H1 (cell line): ENCODE data around the gene ITGB4. TPM values are rescaled to one million over a fixed set of nuclear protein-coding genes. Genes with fewer than 3 reads are reported as not detected.

Experiments
- CTCF ChIA-PET: fragments of 300-600 bp; sonication (Branson Sonifier 250); formaldehyde crosslinking; loops from one replicate; lab custom pipeline; 2021; ENCODE audit not compliant: partially characterized antibody; lab: Charles Lee
- POLR2A ChIA-PET: fragments of 300-600 bp; sonication (Branson Sonifier 250); formaldehyde crosslinking; loops from one replicate; lab custom pipeline; 2021; ENCODE audit warnings: inconsistent platforms; ENCODE audit not compliant: partially characterized antibody; lab: Charles Lee
- DNase-seq, 2 experiments: peaks; one replicate each; pipeline versions ENCODE4 v3.0.0 to v3.0.0-alpha.2; 2010 to 2022; ENCODE audit warnings: low spot score in 2 of 2, low read depth in 1 of 2, mixed read lengths in 1 of 2
- FAIRE-seq: peaks from 2 replicates; lab custom pipeline; 2011; peaks lifted over from hg19 to GRCh38; lab: Jason Lieb, UNC
- H2AFZ ChIP-seq: 2 replicates; pipeline ENCODE4 v1.8.1; 2012; ENCODE audit warnings: low read length, inconsistent platforms
- H2AK5ac ChIP-seq: 2 replicates; pipeline ENCODE4 v1.6.1; 2013; ENCODE audit warnings: low read depth, low read length
- H2BK120ac ChIP-seq: replicated peaks from 2 replicates; pipeline ENCODE3; 2013; ENCODE audit warnings: low read depth, low read length, inconsistent platforms
- H2BK12ac ChIP-seq: 2 replicates; pipeline ENCODE4 v1.6.1; 2013; ENCODE audit warnings: low read depth, low read length
- H2BK15ac ChIP-seq: 2 replicates; pipeline ENCODE4 v1.6.1; 2013; ENCODE audit warnings: low read length
- H2BK20ac ChIP-seq: 2 replicates; pipeline ENCODE4 v1.6.1; 2013; ENCODE audit warnings: low read length
- H2BK5ac ChIP-seq: 2 replicates; pipeline ENCODE4 v1.6.1; 2013; ENCODE audit warnings: low read depth, low read length
- H3K14ac ChIP-seq: 2 replicates; pipeline ENCODE4 v1.6.1; 2013; ENCODE audit warnings: inconsistent platforms; ENCODE audit not compliant: insufficient read length
- H3K18ac ChIP-seq: 2 replicates; pipeline ENCODE4 v1.6.1; 2013; ENCODE audit warnings: low read length; ENCODE audit errors: extremely low read depth
- H3K23ac ChIP-seq: 2 replicates; pipeline ENCODE4 v1.6.1; 2013; ENCODE audit warnings: inconsistent platforms; ENCODE audit not compliant: insufficient read length
- H3K23me2 ChIP-seq: 2 replicates; pipeline ENCODE4 v1.6.1; 2013; ENCODE audit warnings: low read depth, low read length
- H3K27ac ChIP-seq: 2 replicates; pipeline ENCODE4 v1.6.1; 2011; ENCODE audit warnings: low read depth, low read length, inconsistent platforms
- H3K27me3 ChIP-seq, 4 experiments: replicated peaks in 1 of 4; 1 replicate in 1 of 4; 2 replicates in 3 of 4; pipeline versions ENCODE4 v1.6.1 to v1.8.1; 2011 to 2013; ENCODE audit warnings: low read length in 3 of 4, mild to moderate bottlenecking in 3 of 4, inconsistent platforms in 2 of 4, mixed read lengths in 2 of 4, moderate library complexity in 1 of 4; ENCODE audit not compliant: control insufficient read depth in 3 of 4, insufficient read depth in 3 of 4; ENCODE audit errors: extremely low read depth in 1 of 4
- H3K36me3 ChIP-seq, 4 experiments: 2 replicates each; pipeline versions ENCODE4 v1.6.1 to v1.8.1; 2011 to 2013; ENCODE audit warnings: mild to moderate bottlenecking in 4 of 4, low read length in 3 of 4, moderate library complexity in 2 of 4, control low read depth in 1 of 4, inconsistent platforms in 1 of 4; ENCODE audit not compliant: insufficient read depth in 4 of 4, control insufficient read depth in 2 of 4
- H3K4ac ChIP-seq: replicated peaks from 2 replicates; pipeline ENCODE3; 2013; ENCODE audit warnings: low read length, low read depth, mixed read lengths, inconsistent platforms; ENCODE audit not compliant: insufficient read length
- H3K4me1 ChIP-seq, 4 experiments: replicated peaks in 1 of 4; 1 replicate in 1 of 4; 2 replicates in 3 of 4; pipeline versions ENCODE4 v1.6.1 to v1.8.1; 2011 to 2013; ENCODE audit warnings: low read length in 3 of 4, inconsistent platforms in 2 of 4, mixed read lengths in 1 of 4; ENCODE audit not compliant: insufficient read depth in 4 of 4, control insufficient read depth in 3 of 4
- H3K4me2 ChIP-seq, 2 experiments: 2 replicates each; pipeline versions ENCODE4 v1.6.1 to v1.8.1; 2011 to 2013; ENCODE audit warnings: low read depth in 2 of 2, low read length in 2 of 2, control low read depth in 1 of 2, inconsistent platforms in 1 of 2, mild to moderate bottlenecking in 1 of 2; ENCODE audit not compliant: insufficient read depth in 1 of 2
- H3K4me3 ChIP-seq, 4 experiments: fragments of 200-600, 300-600 bp in 1 of 4; sonication (generic), shearing (Covaris generic), sonication (Bioruptor Twin) in 1 of 4; 2 replicates each; pipeline versions ENCODE4 v1.5.1 to v1.8.1; 2011 to 2016; ENCODE audit warnings: low read length in 4 of 4, low read depth in 3 of 4, control low read depth in 2 of 4, inconsistent platforms in 2 of 4, mild to moderate bottlenecking in 2 of 4, mixed read lengths in 1 of 4, moderate library complexity in 1 of 4; ENCODE audit not compliant: insufficient read depth in 2 of 4; ENCODE audit errors: extremely low read depth in 1 of 4
- H3K56ac ChIP-seq: replicated peaks from 2 replicates; pipeline ENCODE3; 2013; ENCODE audit warnings: low read depth, mild to moderate bottlenecking, mixed read lengths, low read length, inconsistent platforms; ENCODE audit not compliant: insufficient read length
- H3K79me1 ChIP-seq: 2 replicates; pipeline ENCODE4 v1.6.1; 2013; ENCODE audit warnings: low read depth, low read length, control low read depth
- H3K79me2 ChIP-seq, 2 experiments: 2 replicates each; pipeline versions ENCODE4 v1.6.1 to v1.8.1; 2012 to 2013; ENCODE audit warnings: low read length in 2 of 2, mild to moderate bottlenecking in 2 of 2, inconsistent platforms in 1 of 2; ENCODE audit not compliant: insufficient read depth in 2 of 2, control insufficient read depth in 1 of 2
- H3K9ac ChIP-seq, 4 experiments: replicated peaks in 1 of 4; 1 replicate in 1 of 4; 2 replicates in 3 of 4; pipeline versions ENCODE4 v1.6.1 to v1.8.1; 2011 to 2013; ENCODE audit warnings: low read depth in 3 of 4, low read length in 3 of 4, control low read depth in 2 of 4, mild to moderate bottlenecking in 2 of 4, moderate library complexity in 2 of 4, inconsistent platforms in 1 of 4; ENCODE audit errors: extremely low read depth in 1 of 4
- H3K9me3 ChIP-seq, 2 experiments: 2 replicates each; pipeline versions ENCODE4 v1.6.1 to v1.8.1; 2012 to 2013; ENCODE audit warnings: mild to moderate bottlenecking in 2 of 2, moderate library complexity in 2 of 2, control low read depth in 1 of 2, inconsistent platforms in 1 of 2, low read depth in 1 of 2, low read length in 1 of 2, mixed read lengths in 1 of 2; ENCODE audit not compliant: insufficient read depth in 2 of 2
- H4K20me1 ChIP-seq, 2 experiments: replicated peaks in 1 of 2; 2 replicates each; pipeline versions ENCODE3 to v1.8.1; 2011 to 2013; ENCODE audit warnings: inconsistent platforms in 2 of 2, low read length in 2 of 2, mild to moderate bottlenecking in 1 of 2; ENCODE audit not compliant: insufficient read depth in 2 of 2, control insufficient read depth in 1 of 2
- H4K5ac ChIP-seq: 2 replicates; pipeline ENCODE4 v1.6.1; 2013; ENCODE audit warnings: low read length, low read depth, mixed read lengths, inconsistent platforms; ENCODE audit not compliant: insufficient read length
- H4K8ac ChIP-seq: 2 replicates; pipeline ENCODE4 v1.8.0; 2013; ENCODE audit warnings: mild to moderate bottlenecking, moderate library complexity, low read length, inconsistent platforms; ENCODE audit not compliant: insufficient read depth; ENCODE audit errors: extremely low read depth
- H4K91ac ChIP-seq: replicated peaks from 2 replicates; pipeline ENCODE3; 2013; ENCODE audit warnings: low read length, mixed read lengths, inconsistent platforms; ENCODE audit not compliant: insufficient read length
- KDM1A ChIP-seq: fragments of 200-600, 300-600 bp; sonication (generic); IDR thresholded peaks from 2 replicates; pipeline ENCODE4 v1.7.1; 2016; ENCODE audit warnings: mild to moderate bottlenecking, low read length, borderline replicate concordance
- MAFK ChIP-seq: IDR thresholded peaks from 2 replicates; pipeline ENCODE4 v1.6.1; 2012; ENCODE audit warnings: low read depth, mild to moderate bottlenecking, improper control_type of control experiment, low read length
- RBBP5 ChIP-seq: IDR thresholded peaks from 2 replicates; pipeline ENCODE4 v1.7.1; 2012; ENCODE audit warnings: low read depth, mild to moderate bottlenecking, inconsistent platforms, low read length, moderate library complexity, borderline replicate concordance
- SP1 ChIP-seq: IDR thresholded peaks from 2 replicates; pipeline ENCODE4 v1.6.1; 2011; ENCODE audit warnings: low read depth, low read length
- ZNF274 ChIP-seq: IDR thresholded peaks from 2 replicates; pipeline ENCODE4 v1.7.0; 2012; ENCODE audit warnings: low read length, borderline replicate concordance; ENCODE audit errors: extremely low read depth
- WGBS, 2 experiments: shearing (Covaris generic) in 1 of 2; methylation state at CpG; one replicate each; pipeline versions ENCODE4 v1.1.6 to v1.1.7; 2013 to 2015; ENCODE audit warnings: low lambda C conversion rate in 2 of 2, mixed read lengths in 2 of 2, inconsistent platforms in 1 of 2, low coverage in 1 of 2, missing lambda C conversion rate in 1 of 2; ENCODE audit not compliant: insufficient replicate concordance in 2 of 2, insufficient coverage in 1 of 2, insufficient read length in 1 of 2; ENCODE audit errors: extremely low coverage in 1 of 2, missing lambda C conversion rate in 1 of 2; 5-methylcytosine and 5-hydroxymethylcytosine counted together
- polyA plus RNA-seq, 7 experiments: library from polyadenylated mRNA; depleted of rRNA in 3 of 7; stranded (reverse) in 5 of 7; unstranded in 2 of 7; fragments of >200 nt in 5 of 7; fragments of 200-250 nt in 2 of 7; gene quantifications; 1 replicate in 5 of 7; 2 replicates in 1 of 7; 4 replicates in 1 of 7; pipeline versions ENCODE4 v1.2.1 to v1.2.3, GENCODE V29; 2011 to 2013; ENCODE audit warnings: missing spikeins in 2 of 7, mixed read lengths in 2 of 7
- total RNA-seq: library from RNA; stranded (reverse); fragmentation: NEBNext Ultra II Directional; extraction: Animal tissue kit (Norgen Biotek cat#: 25700); gene quantifications from 2 replicates; pipeline ENCODE4 v1.2.1, GENCODE V29; 2021

The ITGB4 gene
- total and polyA plus RNA-seq, 2 of the 8 experiments (the other 6 are each of a cell fraction or from before 2014, with no cell fraction given) = 5.2 to 5.6 TPM

DNA sequence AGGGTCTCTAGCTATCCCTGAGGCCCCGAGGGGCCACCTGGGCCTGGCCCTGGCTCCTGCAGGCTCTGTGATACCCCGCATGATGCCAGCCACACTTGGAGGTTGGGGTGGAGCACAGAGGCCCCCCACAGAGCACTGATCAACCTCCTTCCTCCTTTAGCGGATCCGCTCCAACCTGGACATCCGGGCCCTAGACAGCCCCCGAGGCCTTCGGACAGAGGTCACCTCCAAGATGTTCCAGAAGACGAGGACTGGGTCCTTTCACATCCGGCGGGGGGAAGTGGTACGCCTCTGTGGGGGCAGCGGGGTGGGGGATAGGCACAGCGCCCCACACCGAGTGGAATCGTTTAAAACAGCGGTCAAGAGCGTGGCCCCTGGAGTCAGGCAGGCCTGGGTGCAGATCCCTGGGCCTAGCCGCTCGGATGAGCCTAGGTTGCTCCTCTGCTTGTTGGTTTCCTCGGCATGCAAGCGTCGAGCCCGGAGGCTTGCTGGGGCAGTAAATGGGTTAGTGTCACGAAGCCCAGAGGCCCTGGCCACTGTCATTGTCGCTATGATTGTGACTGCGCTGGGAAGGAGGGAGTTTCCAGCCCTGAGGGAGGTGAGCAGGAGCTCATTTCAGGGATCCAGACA lies 9.9 kb downstream of the ITGB4 start:
- H2BK20ac ChIP-seq = no peak overlapping the region
- ChIA-PET POLR2A (interaction anchor here (1.0 to 2.4 kb wide), 3 partner anchors 10 to 45 kb away, joined by 3 to 11 read pairs (median 4); partner anchors contain the start of gene ITGB4), CTCF (interaction anchor here (0.7 to 4.8 kb wide), 16 partner anchors 10 to 130 kb away, joined by 3 to 44 read pairs (median 4); partner anchors contain the start of genes ITGB4 and SMIM5)
- H3K4me3 ChIP-seq = no peak overlapping the region
- H3K27me3 ChIP-seq = no peaks in the 10 kb centered on the region
- H3K27ac ChIP-seq = no peak overlapping the region
- FAIRE-seq (no peak), DNase-seq (no peak)
- 94% methylated on average over 22 of the region's 26 CpGs; no CpG with 5 or more reads in 1 of the 2 experiments for WGBS, 2 experiments
- no peak overlapping the region for H2BK5ac ChIP-seq
- no peaks in the 10 kb centered on the region for H3K23me2 ChIP-seq
- no peaks in the 10 kb centered on the region for H3K79me2 ChIP-seq
- no peaks in the 10 kb centered on the region for H3K79me1 ChIP-seq
- H2AFZ ChIP-seq = no peak overlapping the region
- H4K91ac ChIP-seq = no peak overlapping the region
- H2BK120ac ChIP-seq = no peak overlapping the region
- H3K14ac ChIP-seq = no peak overlapping the region
- H4K20me1 ChIP-seq = peaks cover 0 to 5% of the 10 kb centered on the region in 2 experiments
- H2BK12ac ChIP-seq = no peak overlapping the region
- H3K9me3 ChIP-seq = no peaks in the 10 kb centered on the region
- no peaks in the 10 kb centered on the region for H3K36me3 ChIP-seq
- TF ChIP-seq KDM1A (no peak), SP1 (no peak), RBBP5 (no peak), MAFK (no peak), ZNF274 (no peak)
- no peak overlapping the region for H3K9ac ChIP-seq
- H2AK5ac ChIP-seq = no peak overlapping the region
- no peak overlapping the region for H4K5ac ChIP-seq
- no peak overlapping the region for H3K56ac ChIP-seq
- no peak overlapping the region for H3K4me2 ChIP-seq
- H4K8ac ChIP-seq = no peak overlapping the region
- H3K4ac ChIP-seq = no peak overlapping the region
- H3K4me1 ChIP-seq = no peaks in the 10 kb centered on the region; a peak in 2 of 7 replicates
- H3K23ac ChIP-seq = no peak overlapping the region
- H3K18ac ChIP-seq = no peak overlapping the region
- H2BK15ac ChIP-seq = no peak overlapping the region
